Measurements from ENCODE around the gene AVP. TPM values are rescaled to one million over a fixed set of nuclear protein-coding genes. Genes with fewer than 3 reads are reported as not detected.
A peak's percentile ranks its signal among the peaks of the same experiment; 100 is the strongest.

AVP gene
- total and polyA plus RNA-seq, 2 of the 13 experiments (the other 11 are each of a cell fraction or from before 2014, with no cell fraction given) = 0.12 TPM; not detected in 1

DNA sequence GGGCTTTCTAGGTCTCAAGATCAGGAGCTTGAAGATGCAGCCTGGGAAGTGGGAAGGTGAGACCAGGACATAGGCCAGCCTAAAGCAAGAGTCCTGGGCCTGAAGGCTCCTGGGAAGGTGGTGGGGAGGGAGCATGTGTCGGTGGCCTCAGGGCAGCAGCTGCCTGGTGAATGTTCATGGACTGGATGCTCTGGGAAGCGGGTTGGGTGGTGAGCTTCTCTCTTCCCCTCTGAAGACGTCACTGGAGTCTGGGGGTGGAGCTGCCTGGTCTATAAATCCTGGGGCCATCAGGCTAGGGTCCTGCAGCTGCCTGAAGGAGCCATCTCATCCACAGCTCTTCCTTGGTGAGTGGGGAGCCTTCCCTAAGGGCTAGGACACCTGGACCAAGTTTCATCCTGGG, 41.2 kb downstream of the AVP start, which contains the start of gene GNRH2:
Gene GNRH2, plus strand, starts transcription at position 301 of the 400 bp plus-strand sequence. CDS start 793 bp downstream, outside the sequence.
- H3K27ac ChIP-seq (ENCODE audit: extremely low read length, insufficient read depth, low read length) = no peak within 1 kb of the TSS
- intact Hi-C loops (cut with micrococcal nuclease; ENCODE audit: unreplicated experiment) = loop anchor here (10.0 kb wide), 1 partner anchor 129 kb away; no protein-coding TSS in a partner anchor
- CTCF ChIA-PET (ENCODE audit: low intra/inter-chr PET ratio, low total read pairs) = no interaction called here

DNA sequence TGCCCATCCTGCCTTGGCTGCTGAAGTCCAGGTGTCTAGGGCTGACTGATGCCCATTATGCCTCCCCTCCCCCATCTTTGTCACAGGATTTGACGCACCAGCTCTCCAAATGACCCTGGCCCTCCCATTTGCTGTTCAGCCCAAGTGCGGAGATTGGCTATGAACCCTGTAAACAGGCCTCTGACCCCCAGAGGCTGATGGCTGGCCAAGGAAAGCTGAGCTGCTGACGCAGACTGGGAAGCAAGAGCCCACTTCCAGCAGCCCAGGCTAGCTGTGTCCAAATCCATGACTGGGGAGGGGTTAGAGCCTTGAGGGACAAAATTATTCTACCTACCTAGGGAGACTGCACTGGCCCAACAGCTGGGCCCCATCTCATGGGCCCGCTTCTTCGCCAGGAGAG, 41.9 kb downstream of the AVP start:
- in situ Hi-C loops (cut with HindIII; ENCODE audit: extremely low pct_ligation_motif_present, low pct_unique_long_range_greater_than_20kb) = no loop called here
- Histone ChIP-seq H3K36me3 (replicated peaks in 1 of 2; ENCODE audit: control insufficient read depth in 1 of 2, insufficient read depth in 2 of 2, low read length in 2 of 2) (peaks cover 17 to 30% of the 10 kb centered on the region in 2 experiments), H3K4me2 (ENCODE audit: low read depth, low read length) (no peak overlapping the region), H3K4me3 (replicated peaks in 1 of 3; ENCODE audit: insufficient read depth in 1 of 3, low read depth in 2 of 3, low read length in 3 of 3) (no peak overlapping the region), H3K79me2 (ENCODE audit: insufficient read depth, low read length) (peaks cover 15% of the 10 kb centered on the region), H3K4me1 (ENCODE audit: insufficient read depth, low read length) (peaks cover 32% of the 10 kb centered on the region), H4K20me1 (ENCODE audit: insufficient read depth, low read length) (no peaks in the 10 kb centered on the region), H3K9me3 (ENCODE audit: low read length) (no peaks in the 10 kb centered on the region), H2AFZ (ENCODE audit: low read length) (no peak overlapping the region), H3K27me3 (ENCODE audit: control insufficient read depth in 1 of 2, insufficient read depth in 2 of 2, low read length in 2 of 2) (no peaks in the 10 kb centered on the region; a peak in 1 of 5 replicates), H3K9ac (ENCODE audit: insufficient read depth, low read depth, low read length) (no peak overlapping the region), H3K27ac (ENCODE audit: extremely low read length, insufficient read depth, low read length) (no peak overlapping the region)
- intact Hi-C loops (cut with micrococcal nuclease; ENCODE audit: unreplicated experiment) = loop anchor here (10.0 kb wide), 1 partner anchor 128 kb away; no protein-coding TSS in a partner anchor
- ATAC-seq (no peak), DNase-seq (ENCODE audit: low spot score) (no peak), FAIRE-seq (no peak)
- CTCF ChIA-PET (ENCODE audit: low intra/inter-chr PET ratio, low total read pairs) = no interaction called here
- no TSS peak for BruUV-seq (replicated peaks)
- POLR2A ChIA-PET = no interaction called here
- 89% methylated on average over 5 of the region's 5 CpGs for WGBS (ENCODE audit: low lambda C conversion rate)
- no peak for TF ChIP-seq TRIM24 (CRISPR knock-in tag; IDR thresholded peaks at IDR 0.05)
- 0 out of 2 replicates have a peak, but pooled peaks have one; percentile 46 for TF ChIP-seq NFIB (CRISPR knock-in tag; IDR thresholded peaks at IDR 0.05; ENCODE audit: borderline replicate concordance)
- TF ChIP-seq, protein P1, sequence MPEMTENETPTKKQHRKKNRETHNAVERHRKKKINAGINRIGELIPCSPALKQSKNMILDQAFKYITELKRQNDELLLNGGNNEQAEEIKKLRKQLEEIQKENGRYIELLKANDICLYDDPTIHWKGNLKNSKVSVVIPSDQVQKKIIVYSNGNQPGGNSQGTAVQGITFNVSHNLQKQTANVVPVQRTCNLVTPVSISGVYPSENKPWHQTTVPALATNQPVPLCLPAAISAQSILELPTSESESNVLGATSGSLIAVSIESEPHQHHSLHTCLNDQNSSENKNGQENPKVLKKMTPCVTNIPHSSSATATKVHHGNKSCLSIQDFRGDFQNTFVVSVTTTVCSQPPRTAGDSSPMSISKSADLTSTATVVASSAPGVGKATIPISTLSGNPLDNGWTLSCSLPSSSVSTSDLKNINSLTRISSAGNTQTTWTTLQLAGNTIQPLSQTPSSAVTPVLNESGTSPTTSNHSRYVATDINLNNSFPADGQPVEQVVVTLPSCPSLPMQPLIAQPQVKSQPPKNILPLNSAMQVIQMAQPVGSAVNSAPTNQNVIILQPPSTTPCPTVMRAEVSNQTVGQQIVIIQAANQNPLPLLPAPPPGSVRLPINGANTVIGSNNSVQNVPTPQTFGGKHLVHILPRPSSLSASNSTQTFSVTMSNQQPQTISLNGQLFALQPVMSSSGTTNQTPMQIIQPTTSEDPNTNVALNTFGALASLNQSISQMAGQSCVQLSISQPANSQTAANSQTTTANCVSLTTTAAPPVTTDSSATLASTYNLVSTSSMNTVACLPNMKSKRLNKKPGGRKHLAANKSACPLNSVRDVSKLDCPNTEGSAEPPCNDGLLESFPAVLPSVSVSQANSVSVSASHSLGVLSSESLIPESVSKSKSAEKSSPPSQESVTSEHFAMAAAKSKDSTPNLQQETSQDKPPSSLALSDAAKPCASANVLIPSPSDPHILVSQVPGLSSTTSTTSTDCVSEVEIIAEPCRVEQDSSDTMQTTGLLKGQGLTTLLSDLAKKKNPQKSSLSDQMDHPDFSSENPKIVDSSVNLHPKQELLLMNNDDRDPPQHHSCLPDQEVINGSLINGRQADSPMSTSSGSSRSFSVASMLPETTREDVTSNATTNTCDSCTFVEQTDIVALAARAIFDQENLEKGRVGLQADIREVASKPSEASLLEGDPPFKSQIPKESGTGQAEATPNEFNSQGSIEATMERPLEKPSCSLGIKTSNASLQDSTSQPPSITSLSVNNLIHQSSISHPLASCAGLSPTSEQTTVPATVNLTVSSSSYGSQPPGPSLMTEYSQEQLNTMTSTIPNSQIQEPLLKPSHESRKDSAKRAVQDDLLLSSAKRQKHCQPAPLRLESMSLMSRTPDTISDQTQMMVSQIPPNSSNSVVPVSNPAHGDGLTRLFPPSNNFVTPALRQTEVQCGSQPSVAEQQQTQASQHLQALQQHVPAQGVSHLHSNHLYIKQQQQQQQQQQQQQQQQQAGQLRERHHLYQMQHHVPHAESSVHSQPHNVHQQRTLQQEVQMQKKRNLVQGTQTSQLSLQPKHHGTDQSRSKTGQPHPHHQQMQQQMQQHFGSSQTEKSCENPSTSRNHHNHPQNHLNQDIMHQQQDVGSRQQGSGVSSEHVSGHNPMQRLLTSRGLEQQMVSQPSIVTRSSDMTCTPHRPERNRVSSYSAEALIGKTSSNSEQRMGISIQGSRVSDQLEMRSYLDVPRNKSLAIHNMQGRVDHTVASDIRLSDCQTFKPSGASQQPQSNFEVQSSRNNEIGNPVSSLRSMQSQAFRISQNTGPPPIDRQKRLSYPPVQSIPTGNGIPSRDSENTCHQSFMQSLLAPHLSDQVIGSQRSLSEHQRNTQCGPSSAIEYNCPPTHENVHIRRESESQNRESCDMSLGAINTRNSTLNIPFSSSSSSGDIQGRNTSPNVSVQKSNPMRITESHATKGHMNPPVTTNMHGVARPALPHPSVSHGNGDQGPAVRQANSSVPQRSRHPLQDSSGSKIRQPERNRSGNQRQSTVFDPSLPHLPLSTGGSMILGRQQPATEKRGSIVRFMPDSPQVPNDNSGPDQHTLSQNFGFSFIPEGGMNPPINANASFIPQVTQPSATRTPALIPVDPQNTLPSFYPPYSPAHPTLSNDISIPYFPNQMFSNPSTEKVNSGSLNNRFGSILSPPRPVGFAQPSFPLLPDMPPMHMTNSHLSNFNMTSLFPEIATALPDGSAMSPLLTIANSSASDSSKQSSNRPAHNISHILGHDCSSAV (CRISPR knock-in tag; IDR thresholded peaks at IDR 0.05; ENCODE audit: borderline replicate concordance) = no peak
- TF ChIP-seq AGO2 (optimal IDR thresholded peaks at IDR 0.05; ENCODE audit: low read depth, low read length) = peak; percentile 36

More for the DNA sequence above, 41.2 kb downstream of the AVP start, which contains the start of gene GNRH2:
- Histone ChIP-seq H3K4me3 (replicated peaks in 1 of 3; ENCODE audit: insufficient read depth in 1 of 3, low read depth in 2 of 3, low read length in 3 of 3) (no peak within 1 kb of the TSS), H3K79me2 (ENCODE audit: insufficient read depth, low read length) (peaks cover 18% of the 10 kb centered on the region), H3K9ac (ENCODE audit: insufficient read depth, low read depth, low read length) (no peak within 1 kb of the TSS), H3K4me2 (ENCODE audit: low read depth, low read length) (no peak within 1 kb of the TSS), H3K9me3 (ENCODE audit: low read length) (no peaks in the 10 kb centered on the region), H3K4me1 (ENCODE audit: insufficient read depth, low read length) (peaks cover 39% of the 10 kb centered on the region), H3K27me3 (ENCODE audit: control insufficient read depth in 1 of 2, insufficient read depth in 2 of 2, low read length in 2 of 2) (no peaks in the 10 kb centered on the region; a peak in 1 of 5 replicates), H3K36me3 (replicated peaks in 1 of 2; ENCODE audit: control insufficient read depth in 1 of 2, insufficient read depth in 2 of 2, low read length in 2 of 2) (peaks cover 21 to 31% of the 10 kb centered on the region in 2 experiments), H2AFZ (ENCODE audit: low read length) (no peak within 1 kb of the TSS), H4K20me1 (ENCODE audit: insufficient read depth, low read length) (no peaks in the 10 kb centered on the region)
- ATAC-seq = no peak
- TF ChIP-seq, protein P2, sequence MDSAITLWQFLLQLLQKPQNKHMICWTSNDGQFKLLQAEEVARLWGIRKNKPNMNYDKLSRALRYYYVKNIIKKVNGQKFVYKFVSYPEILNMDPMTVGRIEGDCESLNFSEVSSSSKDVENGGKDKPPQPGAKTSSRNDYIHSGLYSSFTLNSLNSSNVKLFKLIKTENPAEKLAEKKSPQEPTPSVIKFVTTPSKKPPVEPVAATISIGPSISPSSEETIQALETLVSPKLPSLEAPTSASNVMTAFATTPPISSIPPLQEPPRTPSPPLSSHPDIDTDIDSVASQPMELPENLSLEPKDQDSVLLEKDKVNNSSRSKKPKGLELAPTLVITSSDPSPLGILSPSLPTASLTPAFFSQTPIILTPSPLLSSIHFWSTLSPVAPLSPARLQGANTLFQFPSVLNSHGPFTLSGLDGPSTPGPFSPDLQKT (CRISPR knock-in tag; IDR thresholded peaks at IDR 0.05; ENCODE audit: borderline replicate concordance) = no peak
- peak; percentile 15; the same call in 1 of the 2 replicates for TF ChIP-seq ZNF225 (CRISPR knock-in tag; IDR thresholded peaks at IDR 0.05)
- 87% methylated on average over 3 of the region's 3 CpGs for WGBS (ENCODE audit: low lambda C conversion rate)
- POLR2A ChIA-PET = no interaction called here
- in situ Hi-C loops (cut with HindIII; ENCODE audit: extremely low pct_ligation_motif_present, low pct_unique_long_range_greater_than_20kb) = no loop called here
- no peak for DNase-seq (ENCODE audit: low spot score)
- no TSS peak for BruUV-seq (replicated peaks)
- FAIRE-seq = no peak

Data from HepG2 (cell line).